ENCODE results near the gene CALCB.

CALCB gene

GRCh38 chr11:15123849-15124248 is 50.5 kb downstream of the CALCB start:
- TF ChIP-seq, protein P1, sequence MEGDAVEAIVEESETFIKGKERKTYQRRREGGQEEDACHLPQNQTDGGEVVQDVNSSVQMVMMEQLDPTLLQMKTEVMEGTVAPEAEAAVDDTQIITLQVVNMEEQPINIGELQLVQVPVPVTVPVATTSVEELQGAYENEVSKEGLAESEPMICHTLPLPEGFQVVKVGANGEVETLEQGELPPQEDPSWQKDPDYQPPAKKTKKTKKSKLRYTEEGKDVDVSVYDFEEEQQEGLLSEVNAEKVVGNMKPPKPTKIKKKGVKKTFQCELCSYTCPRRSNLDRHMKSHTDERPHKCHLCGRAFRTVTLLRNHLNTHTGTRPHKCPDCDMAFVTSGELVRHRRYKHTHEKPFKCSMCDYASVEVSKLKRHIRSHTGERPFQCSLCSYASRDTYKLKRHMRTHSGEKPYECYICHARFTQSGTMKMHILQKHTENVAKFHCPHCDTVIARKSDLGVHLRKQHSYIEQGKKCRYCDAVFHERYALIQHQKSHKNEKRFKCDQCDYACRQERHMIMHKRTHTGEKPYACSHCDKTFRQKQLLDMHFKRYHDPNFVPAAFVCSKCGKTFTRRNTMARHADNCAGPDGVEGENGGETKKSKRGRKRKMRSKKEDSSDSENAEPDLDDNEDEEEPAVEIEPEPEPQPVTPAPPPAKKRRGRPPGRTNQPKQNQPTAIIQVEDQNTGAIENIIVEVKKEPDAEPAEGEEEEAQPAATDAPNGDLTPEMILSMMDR (conservative IDR thresholded peaks at IDR 0.05), result no peak
- H3K27ac ChIP-seq, result no peak overlapping the region

- no peak overlapping the region for H3K27ac ChIP-seq
- TF ChIP-seq, protein P1 (conservative IDR thresholded peaks at IDR 0.05), result no peak
These were observed 51.1 kb downstream of the CALCB start for GRCh38 chr11:15124528-15124927.

DNA sequence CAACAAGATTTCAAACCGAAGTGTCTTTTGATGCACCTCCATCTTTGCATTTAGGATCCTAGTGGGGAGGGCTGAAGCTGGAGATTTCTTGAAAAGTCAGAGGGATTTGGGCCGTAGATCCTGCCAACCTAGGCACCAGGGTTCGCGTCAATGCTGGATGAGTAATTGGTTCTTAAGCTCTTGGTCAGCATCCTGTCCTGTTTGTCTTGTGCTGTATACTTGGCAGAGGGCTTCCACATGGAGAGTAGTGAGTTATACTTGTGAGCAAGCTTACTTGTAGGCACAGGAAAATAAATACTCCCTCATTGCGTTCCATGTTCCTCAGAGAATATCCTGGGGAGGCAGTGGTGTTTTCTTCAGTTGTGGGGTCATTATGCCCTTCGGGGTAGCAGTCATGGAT is 53.9 kb downstream of the CALCB start:
- no peak overlapping the region for H3K27ac ChIP-seq
- TF ChIP-seq, protein P1 (conservative IDR thresholded peaks at IDR 0.05), result no peak

Measured in VCaP (cell line).